HepG2 (cell line): ENCODE measurements around the gene ZDHHC14. TPM values are rescaled to one million over a fixed set of nuclear protein-coding genes. Genes with fewer than 3 reads are reported as not detected.
A peak's percentile ranks its signal among the peaks of the same experiment; 100 is the strongest.

Experiments
- AHDC1 ChIP-seq: sonication (generic); formaldehyde crosslinking; IDR thresholded peaks from 2 replicates; pipeline ENCODE4 v1.5.1; 2020; ENCODE audit warnings: mild to moderate bottlenecking, missing genetic modification reagents, borderline replicate concordance
- BCL6 ChIP-seq: IDR thresholded peaks from 2 replicates; pipeline ENCODE4 v1.6.1; 2016; ENCODE audit warnings: missing genetic modification reagents, missing compliant biosample characterization
- DMAP1 ChIP-seq: IDR thresholded peaks from 2 replicates; pipeline ENCODE4 v1.6.1; 2016
- HDAC1 ChIP-seq: sonication (generic); formaldehyde crosslinking; IDR thresholded peaks from 2 replicates; pipeline ENCODE4 v1.5.1; 2020; ENCODE audit warnings: mild to moderate bottlenecking, missing genetic modification reagents
- MEIS1 ChIP-seq: sonication (generic); formaldehyde crosslinking; IDR thresholded peaks from 2 replicates; pipeline ENCODE4 v1.9.0; 2021; ENCODE audit warnings: mild to moderate bottlenecking, missing genetic modification reagents, moderate library complexity, borderline replicate concordance
- MYPOP ChIP-seq: sonication (generic); formaldehyde crosslinking; IDR thresholded peaks from 2 replicates; pipeline ENCODE4 v1.8.1; 2023; ENCODE audit warnings: mild to moderate bottlenecking, moderate library complexity, missing genetic modification reagents
- NR2C2 ChIP-seq: sonication (generic); formaldehyde crosslinking; IDR thresholded peaks from 2 replicates; pipeline ENCODE4 v1.4.0; 2020; ENCODE audit warnings: missing genetic modification reagents, mild to moderate bottlenecking, moderate library complexity, borderline replicate concordance
- PHF21A ChIP-seq: sonication (generic); formaldehyde crosslinking; IDR thresholded peaks from 2 replicates; pipeline ENCODE4 v1.5.0; 2020; ENCODE audit warnings: mild to moderate bottlenecking, missing genetic modification reagents
- PPARG ChIP-seq: conservative IDR thresholded peaks from 2 replicates; pipeline ENCODE4 v1.6.1; 2016; ENCODE audit warnings: missing biosample characterization, missing genetic modification reagents
- SMAD3 ChIP-seq: sonication (generic); formaldehyde crosslinking; IDR thresholded peaks from 2 replicates; pipeline ENCODE4 v1.4.0; 2020; ENCODE audit warnings: missing genetic modification reagents
- SOX13 ChIP-seq, 3 experiments: fragments of 450-650 bp in 1 of 3; sonication (generic) in 1 of 3; formaldehyde crosslinking in 1 of 3; IDR thresholded peaks in 2 of 3; conservative IDR thresholded peaks in 1 of 3; 2 replicates each; pipeline versions ENCODE4 v1.5.0 to v1.6.1; 2016 to 2020; ENCODE audit warnings: antibody characterized with exemption in 1 of 3, mild to moderate bottlenecking in 1 of 3, missing compliant biosample characterization in 1 of 3, missing genetic modification reagents in 1 of 3, moderate library complexity in 1 of 3
- TBL1XR1 ChIP-seq: fragments of 150-350 bp; IDR thresholded peaks from 2 replicates; pipeline ENCODE4 v1.6.1; 2014; ENCODE audit warnings: borderline replicate concordance, low read length; ENCODE audit not compliant: partially characterized antibody
- ZBTB43 ChIP-seq: sonication (generic); formaldehyde crosslinking; conservative IDR thresholded peaks from 2 replicates; pipeline ENCODE4 v1.4.0; 2020; ENCODE audit warnings: missing genetic modification reagents
- ZNF12 ChIP-seq: sonication (generic); formaldehyde crosslinking; IDR thresholded peaks from 2 replicates; pipeline ENCODE4 v1.5.0; 2020; ENCODE audit warnings: missing genetic modification reagents
- ZNF180 ChIP-seq: sonication (generic); formaldehyde crosslinking; IDR thresholded peaks from 2 replicates; pipeline ENCODE4 v1.4.0; 2020; ENCODE audit warnings: low read depth, missing genetic modification reagents, borderline replicate concordance
- ZNF335 ChIP-seq: sonication (generic); formaldehyde crosslinking; IDR thresholded peaks from 2 replicates; pipeline ENCODE4 v1.4.0; 2020; ENCODE audit warnings: missing genetic modification reagents
- ZNF383 ChIP-seq: sonication (generic); formaldehyde crosslinking; IDR thresholded peaks from 2 replicates; pipeline ENCODE4 v1.4.0; 2020; ENCODE audit warnings: missing genetic modification reagents, mild to moderate bottlenecking, borderline replicate concordance
- ZNF543 ChIP-seq: sonication (generic); formaldehyde crosslinking; IDR thresholded peaks from 2 replicates; pipeline ENCODE4 v1.4.0; 2020; ENCODE audit warnings: mild to moderate bottlenecking, missing genetic modification reagents
- ZNF556 ChIP-seq: sonication (generic); formaldehyde crosslinking; IDR thresholded peaks from 2 replicates; pipeline ENCODE4 v1.4.0; 2020; ENCODE audit warnings: mild to moderate bottlenecking, missing genetic modification reagents, borderline replicate concordance
- ZNF670 ChIP-seq: sonication (generic); formaldehyde crosslinking; IDR thresholded peaks from 2 replicates; pipeline ENCODE4 v1.8.0; 2022; ENCODE audit warnings: mild to moderate bottlenecking, missing genetic modification reagents, borderline replicate concordance
- polyA plus RNA-seq, 8 experiments: library from polyadenylated mRNA; depleted of rRNA in 3 of 8; stranded (reverse) in 7 of 8; unstranded in 1 of 8; fragments of >200 nt; fragmentation: Illumina TruSeq in 4 of 8; extraction: Trizol in 4 of 8; gene quantifications; 2 replicates each; pipeline versions ENCODE4 v1.2.1 to v1.2.3, GENCODE V29; 2011 to 2016; ENCODE audit warnings: low read depth in 4 of 8, missing spikeins in 1 of 8, mixed read lengths in 1 of 8; ENCODE audit not compliant: insufficient read depth in 1 of 8
- total RNA-seq, 5 experiments: library from RNA; depleted of rRNA; stranded (reverse); fragments of >200 nt; fragmentation: Illumina TruSeq; extraction: Trizol; gene quantifications; 2 replicates each; pipeline ENCODE4 v1.2.3, GENCODE V29; 2016; ENCODE audit warnings: low read depth in 1 of 5

The ZDHHC14 gene
- total and polyA plus RNA-seq, 2 of the 13 experiments (the other 11 are each of a cell fraction or from before 2014, with no cell fraction given) = 3.7 to 9.5 TPM

- TF ChIP-seq ZNF180 (CRISPR knock-in tag) (no peak), BCL6 (CRISPR knock-in tag) (0 out of 2 replicates have a peak, but pooled peaks have one; percentile 2), ZNF543 (0 out of 2 replicates have a peak, but pooled peaks have one; percentile 65), ZNF335 (CRISPR knock-in tag) (0 out of 2 replicates have a peak, but pooled peaks have one; percentile 20), HDAC1 (CRISPR knock-in tag) (peak; percentile 21; the same call in 1 of the 2 replicates), MEIS1 (0 out of 2 replicates have a peak, but pooled peaks have one; percentile 26), AHDC1 (CRISPR knock-in tag) (peak; percentile 37; the same call in 1 of the 2 replicates), MYPOP (CRISPR knock-in tag) (peak; percentile 52; the same call in 1 of the 2 replicates), DMAP1 (CRISPR knock-in tag) (no peak), ZBTB43 (CRISPR knock-in tag) (peak; percentile 45), ZNF556 (0 out of 2 replicates have a peak, but pooled peaks have one; percentile 47), SMAD3 (CRISPR knock-in tag) (no peak), SOX13 (IDR thresholded peaks at IDR 0.05) (no peak), SOX13 (CRISPR knock-in tag; conservative IDR thresholded peaks at IDR 0.05 in 1 of 2, IDR thresholded peaks at IDR 0.05 in 1 of 2) (0 out of 4 replicates have a peak, but pooled peaks of 1 of the 2 experiments have one; percentile 18), NR2C2 (CRISPR knock-in tag) (0 out of 2 replicates have a peak, but pooled peaks have one; percentile 1), ZNF12 (CRISPR knock-in tag) (0 out of 2 replicates have a peak, but pooled peaks have one; percentile 9), ZNF383 (CRISPR knock-in tag) (0 out of 2 replicates have a peak, but pooled peaks have one; percentile 39), PHF21A (CRISPR knock-in tag) (peak; percentile 65; the same call in 1 of the 2 replicates), ZNF670 (0 out of 2 replicates have a peak, but pooled peaks have one; percentile 57), TBL1XR1 (peak; percentile 13), PPARG (CRISPR knock-in tag) (0 out of 2 replicates have a peak, but pooled peaks have one; percentile 22)
Measured at GRCh38 chr6:157726892-157727628, 346.1 kb downstream of the ZDHHC14 start (continued).
